Measurements from ENCODE around the gene TSPAN9. TPM values are rescaled to one million over a fixed set of nuclear protein-coding genes. Genes with fewer than 3 reads are reported as not detected.

TSPAN9 gene
- total and polyA plus RNA-seq, 9 of the 15 experiments (the other 6 are each of a cell fraction or from before 2014, with no cell fraction given), result 0.23 to 2.1 (median 0.60) TPM; not detected in 2

DNA sequence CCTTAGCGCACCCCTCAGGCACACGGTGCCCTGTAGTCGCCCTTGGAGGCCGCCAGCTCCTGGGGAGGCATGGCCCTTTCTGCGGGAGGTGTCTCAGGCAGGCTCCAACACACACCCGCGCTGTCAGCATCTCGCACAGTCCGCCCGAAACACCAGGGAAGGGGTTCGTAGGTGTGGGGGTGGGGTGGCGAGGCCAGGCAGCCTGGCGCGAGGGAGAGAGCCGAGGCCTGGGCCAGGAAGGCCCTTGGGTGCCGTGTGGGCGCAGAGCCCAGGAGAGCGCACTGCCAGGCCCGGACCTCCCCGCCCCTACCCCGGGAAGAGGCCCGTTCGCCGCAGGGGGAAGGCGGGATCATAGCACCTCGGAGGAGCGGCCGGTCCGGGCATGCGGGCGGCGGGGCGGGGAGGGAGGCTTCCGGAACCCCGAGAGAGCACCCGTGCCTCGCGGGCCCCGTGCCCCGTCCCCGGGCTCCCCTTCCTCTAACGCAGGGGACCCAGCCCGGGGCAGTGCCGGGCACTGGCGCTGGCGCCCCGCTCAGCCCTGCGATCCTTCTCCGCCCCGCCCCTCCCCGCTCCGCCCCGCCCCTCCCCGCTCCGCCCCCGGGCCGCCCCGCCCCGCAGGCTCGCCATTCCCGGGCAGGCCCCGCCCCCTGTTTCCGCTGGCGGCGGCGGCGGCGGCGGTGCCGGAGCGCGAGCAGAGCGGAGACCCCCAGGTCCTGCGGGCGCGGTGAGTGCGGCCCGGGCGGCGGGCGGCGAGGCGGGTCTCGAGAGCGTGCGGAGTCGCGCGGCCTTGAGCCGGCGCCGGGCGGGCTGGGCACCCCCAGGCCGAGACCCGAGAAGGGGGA lies at the start of gene TSPAN9 (continued):
- TF ChIP-seq L3MBTL2 (IDR thresholded peaks at IDR 0.05) (peak; percentile 68), RBM17 (IDR thresholded peaks at IDR 0.05; ENCODE audit: borderline replicate concordance, low read depth, low read length) (no peak), TCF3 (CRISPR knock-in tag; IDR thresholded peaks at IDR 0.05) (no peak), ZNF584 (CRISPR knock-in tag; IDR thresholded peaks at IDR 0.05; ENCODE audit: low read depth) (no peak), KAT2B (IDR thresholded peaks at IDR 0.05; ENCODE audit: low read depth, low read length) (no peak), DNMT1 (IDR thresholded peaks at IDR 0.05) (no peak), RFX7 (CRISPR knock-in tag; IDR thresholded peaks at IDR 0.05) (no peak), ZC3H11A (IDR thresholded peaks at IDR 0.05; ENCODE audit: low read depth, low read length) (no peak), NFIC (IDR thresholded peaks at IDR 0.05) (no peak), RBM22 (IDR thresholded peaks at IDR 0.05; ENCODE audit: low read depth, low read length, poor library complexity, severe bottlenecking) (no peak), RBBP5 (IDR thresholded peaks at IDR 0.05; ENCODE audit: borderline replicate concordance, insufficient read depth, low read length, poor library complexity, severe bottlenecking) (no peak)
- TF ChIP-seq, protein P1, sequence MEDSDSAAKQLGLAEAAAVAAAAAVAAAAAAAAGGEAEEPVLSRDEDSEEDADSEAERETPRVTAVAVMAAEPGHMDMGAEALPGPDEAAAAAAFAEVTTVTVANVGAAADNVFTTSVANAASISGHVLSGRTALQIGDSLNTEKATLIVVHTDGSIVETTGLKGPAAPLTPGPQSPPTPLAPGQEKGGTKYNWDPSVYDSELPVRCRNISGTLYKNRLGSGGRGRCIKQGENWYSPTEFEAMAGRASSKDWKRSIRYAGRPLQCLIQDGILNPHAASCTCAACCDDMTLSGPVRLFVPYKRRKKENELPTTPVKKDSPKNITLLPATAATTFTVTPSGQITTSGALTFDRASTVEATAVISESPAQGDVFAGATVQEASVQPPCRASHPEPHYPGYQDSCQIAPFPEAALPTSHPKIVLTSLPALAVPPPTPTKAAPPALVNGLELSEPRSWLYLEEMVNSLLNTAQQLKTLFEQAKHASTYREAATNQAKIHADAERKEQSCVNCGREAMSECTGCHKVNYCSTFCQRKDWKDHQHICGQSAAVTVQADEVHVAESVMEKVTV (CRISPR knock-in tag; IDR thresholded peaks at IDR 0.05), result no peak
- TF ChIP-seq, protein P2, sequence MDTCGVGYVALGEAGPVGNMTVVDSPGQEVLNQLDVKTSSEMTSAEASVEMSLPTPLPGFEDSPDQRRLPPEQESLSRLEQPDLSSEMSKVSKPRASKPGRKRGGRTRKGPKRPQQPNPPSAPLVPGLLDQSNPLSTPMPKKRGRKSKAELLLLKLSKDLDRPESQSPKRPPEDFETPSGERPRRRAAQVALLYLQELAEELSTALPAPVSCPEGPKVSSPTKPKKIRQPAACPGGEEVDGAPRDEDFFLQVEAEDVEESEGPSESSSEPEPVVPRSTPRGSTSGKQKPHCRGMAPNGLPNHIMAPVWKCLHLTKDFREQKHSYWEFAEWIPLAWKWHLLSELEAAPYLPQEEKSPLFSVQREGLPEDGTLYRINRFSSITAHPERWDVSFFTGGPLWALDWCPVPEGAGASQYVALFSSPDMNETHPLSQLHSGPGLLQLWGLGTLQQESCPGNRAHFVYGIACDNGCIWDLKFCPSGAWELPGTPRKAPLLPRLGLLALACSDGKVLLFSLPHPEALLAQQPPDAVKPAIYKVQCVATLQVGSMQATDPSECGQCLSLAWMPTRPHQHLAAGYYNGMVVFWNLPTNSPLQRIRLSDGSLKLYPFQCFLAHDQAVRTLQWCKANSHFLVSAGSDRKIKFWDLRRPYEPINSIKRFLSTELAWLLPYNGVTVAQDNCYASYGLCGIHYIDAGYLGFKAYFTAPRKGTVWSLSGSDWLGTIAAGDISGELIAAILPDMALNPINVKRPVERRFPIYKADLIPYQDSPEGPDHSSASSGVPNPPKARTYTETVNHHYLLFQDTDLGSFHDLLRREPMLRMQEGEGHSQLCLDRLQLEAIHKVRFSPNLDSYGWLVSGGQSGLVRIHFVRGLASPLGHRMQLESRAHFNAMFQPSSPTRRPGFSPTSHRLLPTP (IDR thresholded peaks at IDR 0.05; ENCODE audit: borderline replicate concordance, extremely low read depth, insufficient read length), result no peak
- TF ChIP-seq, protein P3, sequence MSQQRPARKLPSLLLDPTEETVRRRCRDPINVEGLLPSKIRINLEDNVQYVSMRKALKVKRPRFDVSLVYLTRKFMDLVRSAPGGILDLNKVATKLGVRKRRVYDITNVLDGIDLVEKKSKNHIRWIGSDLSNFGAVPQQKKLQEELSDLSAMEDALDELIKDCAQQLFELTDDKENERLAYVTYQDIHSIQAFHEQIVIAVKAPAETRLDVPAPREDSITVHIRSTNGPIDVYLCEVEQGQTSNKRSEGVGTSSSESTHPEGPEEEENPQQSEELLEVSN (IDR thresholded peaks at IDR 0.05; ENCODE audit: borderline replicate concordance in 1 of 2, extremely low read depth in 1 of 2, insufficient read depth in 1 of 2, insufficient read length in 1 of 2, low read depth in 1 of 2, low read length in 1 of 2, poor library complexity in 1 of 2, severe bottlenecking in 1 of 2), result peak in 1 of 2 experiments; percentile 90

Data from K562 (cell line).